HG03439 (cell line): Measurements from ENCODE around the gene NARS2.
"Not testable (repeated sequence)": the region's sequence is repeated elsewhere in the genome, so short reads cannot be mapped to it uniquely, and the experiment has no call there.

Experiments
- ATAC-seq: cut with Tn5 transposase; IDR thresholded peaks from one replicate; pipeline ENCODE4 v1.9.1; 2021; ENCODE audit warnings: mild to moderate bottlenecking, moderate library complexity; ENCODE audit not compliant: unreplicated experiment

NARS2 gene, protein sequence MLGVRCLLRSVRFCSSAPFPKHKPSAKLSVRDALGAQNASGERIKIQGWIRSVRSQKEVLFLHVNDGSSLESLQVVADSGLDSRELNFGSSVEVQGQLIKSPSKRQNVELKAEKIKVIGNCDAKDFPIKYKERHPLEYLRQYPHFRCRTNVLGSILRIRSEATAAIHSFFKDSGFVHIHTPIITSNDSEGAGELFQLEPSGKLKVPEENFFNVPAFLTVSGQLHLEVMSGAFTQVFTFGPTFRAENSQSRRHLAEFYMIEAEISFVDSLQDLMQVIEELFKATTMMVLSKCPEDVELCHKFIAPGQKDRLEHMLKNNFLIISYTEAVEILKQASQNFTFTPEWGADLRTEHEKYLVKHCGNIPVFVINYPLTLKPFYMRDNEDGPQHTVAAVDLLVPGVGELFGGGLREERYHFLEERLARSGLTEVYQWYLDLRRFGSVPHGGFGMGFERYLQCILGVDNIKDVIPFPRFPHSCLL

DNA sequence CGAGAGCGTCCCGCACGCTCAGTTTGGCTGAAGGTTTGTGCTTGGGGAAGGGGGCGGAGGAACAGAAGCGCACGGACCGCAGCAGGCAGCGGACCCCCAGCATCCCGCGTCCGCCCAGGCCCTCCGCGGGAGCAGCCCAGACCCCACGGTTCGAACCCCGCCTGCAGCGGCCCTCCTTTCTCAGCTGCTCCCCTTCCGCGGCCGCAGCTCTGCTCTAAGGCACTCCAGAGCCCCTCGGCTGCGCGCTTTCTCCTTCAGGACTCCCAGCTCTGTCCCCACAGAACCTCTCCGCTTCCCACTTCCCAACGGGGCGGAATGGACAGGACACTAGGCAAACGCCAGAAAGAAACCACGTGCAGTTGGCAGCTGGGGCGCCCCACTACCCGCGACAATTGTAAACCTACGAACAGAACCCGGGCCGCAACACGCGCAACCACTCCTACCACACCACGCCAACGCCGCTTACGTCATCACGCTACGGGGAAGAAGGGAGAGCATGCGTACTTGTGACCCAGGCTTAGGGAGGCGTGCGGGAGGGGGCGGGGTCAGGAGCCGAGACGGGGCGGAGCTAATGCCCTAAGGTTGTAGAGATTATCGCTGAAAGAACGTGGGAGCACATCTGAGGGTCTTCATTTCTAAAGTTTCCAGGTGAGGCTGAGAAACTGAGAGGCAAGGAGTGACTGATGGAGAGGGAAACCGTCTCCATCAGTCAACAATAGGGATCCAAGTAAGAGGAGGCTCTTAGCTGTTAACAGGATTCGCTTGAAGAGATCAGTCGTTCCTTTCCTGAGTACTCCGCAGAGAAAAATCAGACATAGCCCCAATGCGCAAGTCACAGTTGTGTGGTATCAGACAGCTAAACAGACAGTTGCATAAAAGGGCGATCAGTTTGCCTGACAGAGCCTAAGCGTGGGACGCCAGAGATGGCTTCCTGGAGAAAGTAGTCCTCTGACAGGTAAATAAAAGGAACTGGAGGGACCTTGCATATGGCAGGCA, at the start of gene NARS2:
Gene NARS2, minus strand, starts transcription at position 479 of the 996 bp plus-strand sequence. Its CDS starts 376 bp downstream, at position 103.
- ATAC-seq = peak; percentile 95

- ATAC-seq = no peak
Measured at GRCh38 chr11:78622666-78623065, 48.0 kb upstream of the NARS2 start.

- ATAC-seq = no peak
Measured at GRCh38 chr11:78620159-78620558, 45.5 kb upstream of the NARS2 start.

GRCh38 chr11:78615724-78616123, 41.1 kb upstream of the NARS2 start:
- no peak for ATAC-seq

DNA sequence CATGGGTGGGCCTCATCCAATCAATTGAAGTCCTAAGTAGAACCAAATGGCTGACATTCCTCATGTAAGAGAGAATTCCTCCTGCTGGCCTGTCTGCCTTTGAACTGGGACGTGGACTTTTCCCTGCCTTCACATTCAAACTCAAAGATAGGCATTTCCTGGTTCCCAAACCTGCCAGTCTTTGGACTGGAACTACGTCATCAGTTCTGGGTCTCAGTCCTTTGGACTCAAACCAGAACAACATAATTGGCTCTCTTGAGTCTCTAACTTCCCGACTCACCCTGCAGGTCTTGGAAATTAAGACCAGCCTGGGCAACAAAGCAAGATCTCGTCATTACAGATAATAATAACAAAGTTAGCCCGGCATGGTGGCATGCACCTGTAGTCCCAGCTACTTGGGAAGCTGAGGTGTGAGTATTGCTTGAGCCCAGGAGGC, 38.7 kb upstream of the NARS2 start:
- no peak for ATAC-seq

DNA sequence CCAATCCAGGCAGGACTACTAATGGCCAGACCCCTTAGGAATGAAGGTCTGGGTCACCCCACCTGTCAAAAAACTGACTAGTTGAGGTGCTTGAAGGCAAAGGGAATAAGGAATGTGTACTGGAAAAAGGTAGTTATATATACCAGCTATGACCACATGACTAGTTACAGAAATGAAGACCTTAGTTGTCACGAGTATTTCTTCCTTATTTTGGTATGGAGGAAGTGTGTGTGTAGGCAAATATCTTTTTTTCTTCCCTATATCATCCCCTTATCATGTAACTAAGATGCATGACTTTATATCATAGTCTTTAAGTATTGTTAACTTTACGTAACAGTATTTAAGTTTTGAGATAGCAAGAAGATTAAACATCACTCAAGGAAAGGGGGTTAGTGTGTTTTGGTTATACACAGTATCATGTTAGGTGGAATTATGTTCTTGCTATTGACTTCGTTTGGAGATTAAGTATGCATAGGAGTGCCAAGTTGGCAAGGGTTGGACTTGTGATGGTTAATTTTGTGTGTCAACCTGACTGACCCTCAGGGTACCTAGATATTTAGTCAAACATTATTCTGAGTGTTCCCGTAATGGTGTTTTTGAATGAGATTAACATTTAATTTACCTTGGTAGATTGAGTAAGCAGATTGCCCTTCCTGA, 38.2 kb upstream of the NARS2 start:
- no peak for ATAC-seq

DNA sequence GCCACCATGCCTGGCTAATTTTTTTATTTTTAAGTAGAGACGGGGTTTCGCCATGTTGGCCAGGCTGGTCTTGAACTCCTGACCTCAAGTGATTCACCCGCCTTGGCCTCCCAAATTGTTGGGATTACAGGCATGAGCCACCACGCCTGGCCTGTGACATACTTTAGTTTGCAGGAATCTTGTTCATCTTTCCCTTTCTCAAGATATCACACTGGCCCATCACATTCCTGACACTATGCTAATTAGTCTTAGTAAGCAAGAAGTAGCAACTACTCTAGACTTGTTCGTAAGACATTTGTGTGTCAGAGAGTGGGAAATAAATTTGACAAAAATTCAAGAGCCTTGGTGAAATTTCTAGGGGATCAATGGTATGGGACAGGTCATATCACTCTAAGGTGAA, 34.7 kb upstream of the NARS2 start:
- ATAC-seq = not testable (repeated sequence)

GRCh38 chr11:78607696-78608095, 33.0 kb upstream of the NARS2 start:
- no peak for ATAC-seq

GRCh38 chr11:78606667-78607066, 32.0 kb upstream of the NARS2 start:
- no peak for ATAC-seq

DNA sequence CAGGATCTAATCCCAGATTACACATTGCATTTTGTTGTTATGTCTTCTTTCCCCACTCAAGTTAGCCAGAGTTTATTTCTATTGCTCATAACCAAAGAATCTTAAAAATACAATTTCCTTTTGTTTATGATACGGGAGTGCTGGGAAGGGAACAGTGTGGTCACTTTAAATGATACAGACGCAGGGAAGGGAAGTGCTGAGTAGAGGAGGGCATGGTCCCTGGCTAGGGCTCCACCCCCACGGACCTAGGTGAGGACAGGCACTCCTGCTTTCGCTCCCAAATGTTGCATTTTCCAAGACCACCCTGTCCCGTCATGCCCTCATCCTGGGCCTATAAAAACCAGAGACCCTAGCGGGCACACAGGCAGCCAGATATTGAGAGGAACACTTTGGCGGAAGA, 30.6 kb upstream of the NARS2 start:
- no peak for ATAC-seq

GRCh38 chr11:78603792-78604191, 29.1 kb upstream of the NARS2 start:
- no peak for ATAC-seq

DNA sequence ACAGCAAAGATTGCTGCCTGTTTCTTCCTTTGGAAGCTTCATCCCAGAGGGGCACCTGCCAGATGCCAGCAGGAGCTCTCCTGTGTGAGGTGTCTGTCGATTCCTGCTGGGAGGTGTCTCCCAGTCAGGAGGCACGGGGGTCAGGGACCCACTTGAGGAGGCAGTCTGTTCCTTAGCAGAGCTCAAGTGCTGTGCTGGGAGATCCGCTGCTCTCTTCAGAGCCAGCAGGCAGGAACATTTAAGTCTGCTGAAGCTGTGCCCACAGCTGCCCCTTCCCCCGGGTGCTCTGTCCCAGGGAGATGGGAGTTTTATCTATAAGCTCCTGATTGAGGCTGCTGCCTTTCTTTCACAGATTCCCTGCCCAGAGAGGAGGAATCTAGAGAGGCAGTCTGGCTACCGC, 28.1 kb upstream of the NARS2 start:
- not testable (repeated sequence) for ATAC-seq

GRCh38 chr11:78601066-78601465, 26.4 kb upstream of the NARS2 start:
- ATAC-seq = not testable (repeated sequence)

GRCh38 chr11:78597579-78597978, 22.9 kb upstream of the NARS2 start:
- ATAC-seq = not testable (repeated sequence)

GRCh38 chr11:78595436-78596130, 20.9 kb upstream of the NARS2 start:
- ATAC-seq = no peak

GRCh38 chr11:78594814-78595213, 20.1 kb upstream of the NARS2 start:
- no peak for ATAC-seq

- no peak for ATAC-seq
Measured at GRCh38 chr11:78588517-78588916, 13.9 kb upstream of the NARS2 start.

- no peak for ATAC-seq
Measured at GRCh38 chr11:78587446-78587845, 12.8 kb upstream of the NARS2 start.

DNA sequence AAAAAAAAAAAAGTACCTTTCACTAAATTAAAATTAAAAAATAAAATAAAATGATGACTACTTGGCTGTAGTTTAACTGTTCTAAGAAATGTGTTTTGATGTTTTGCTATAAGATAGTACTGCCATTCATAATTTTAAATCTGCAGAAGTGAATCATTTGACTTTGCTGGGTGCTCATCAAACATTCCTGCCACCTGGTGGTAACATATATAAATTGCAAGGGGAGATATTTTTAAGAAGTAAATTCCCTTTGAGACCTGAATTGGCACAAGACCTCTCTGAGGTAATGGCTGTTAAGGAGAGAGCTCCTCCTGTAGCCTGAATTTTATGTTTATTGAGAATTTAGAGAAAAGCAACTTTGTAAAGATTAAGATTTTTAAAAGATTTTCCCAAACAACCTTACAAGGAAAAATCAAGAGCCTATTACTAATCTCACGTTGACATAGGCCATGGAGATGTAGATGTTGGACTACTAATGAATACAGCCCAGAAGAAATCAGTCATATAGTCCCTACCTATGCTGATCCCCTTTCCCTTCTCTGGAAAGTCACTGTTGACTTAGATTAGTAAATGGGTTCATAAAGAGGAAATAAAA, 11.9 kb upstream of the NARS2 start:
- ATAC-seq = no peak

DNA sequence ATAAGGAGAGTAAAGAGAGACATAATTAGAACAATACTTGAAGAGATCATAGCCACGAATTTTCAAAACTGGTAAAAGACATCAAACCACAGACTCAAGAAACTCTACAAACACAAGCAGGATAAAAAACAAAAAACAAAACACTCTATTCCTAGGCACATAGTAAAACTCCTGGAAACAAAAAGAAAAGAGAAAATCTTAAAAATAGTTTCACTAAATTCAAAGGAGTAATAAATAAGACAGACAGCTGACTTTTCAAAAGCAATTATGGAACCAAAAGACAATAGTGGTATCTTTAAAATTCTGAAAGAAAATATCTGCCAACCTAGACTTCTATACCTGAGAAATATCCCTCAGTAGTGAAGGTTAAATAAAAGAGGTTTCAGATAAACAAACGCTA, 9.2 kb upstream of the NARS2 start:
- no peak for ATAC-seq
